ENCODE data around the gene PARD3B.

Gene PARD3B

GRCh38 chr2:204583773-204584172, 38.5 kb downstream of the PARD3B start:
- DNase-seq (ENCODE audit: low read depth in 2 of 2) = no peak

- no peak for DNase-seq (ENCODE audit: low read depth in 2 of 2)
Measured at GRCh38 chr2:204585930-204586329, 40.7 kb downstream of the PARD3B start.

- no peak for DNase-seq (ENCODE audit: low read depth in 2 of 2)
Measured at GRCh38 chr2:204586444-204587180, 41.3 kb downstream of the PARD3B start.

- no peak for DNase-seq (ENCODE audit: low read depth in 2 of 2)
Measured at GRCh38 chr2:204590063-204590462, 44.8 kb downstream of the PARD3B start.

- DNase-seq (ENCODE audit: low read depth in 2 of 2) = no peak
Measured at GRCh38 chr2:204591225-204591624, 46.0 kb downstream of the PARD3B start.

GRCh38 chr2:204604061-204604460, 58.8 kb downstream of the PARD3B start:
- DNase-seq (ENCODE audit: low read depth in 2 of 2) = no peak

GRCh38 chr2:204608237-204608939, 63.1 kb downstream of the PARD3B start:
- no peak for DNase-seq (ENCODE audit: low read depth in 2 of 2)

GRCh38 chr2:204611017-204611631, 65.8 kb downstream of the PARD3B start:
- DNase-seq (ENCODE audit: low read depth in 2 of 2) = no peak

- no peak for DNase-seq (ENCODE audit: low read depth in 2 of 2)
Measured at GRCh38 chr2:204611764-204612163, 66.5 kb downstream of the PARD3B start.

GRCh38 chr2:204613635-204614034, 68.4 kb downstream of the PARD3B start:
- DNase-seq (ENCODE audit: low read depth in 2 of 2) = no peak

- no peak for DNase-seq (ENCODE audit: low read depth in 2 of 2)
Measured at GRCh38 chr2:204615456-204615855, 70.2 kb downstream of the PARD3B start.

- no peak for DNase-seq (ENCODE audit: low read depth in 2 of 2)
Measured at GRCh38 chr2:204625135-204625534, 79.9 kb downstream of the PARD3B start.

GRCh38 chr2:204628926-204629712, 83.8 kb downstream of the PARD3B start:
- no peak for DNase-seq (ENCODE audit: low read depth in 2 of 2)

GRCh38 chr2:204632410-204632809, 87.1 kb downstream of the PARD3B start:
- DNase-seq (ENCODE audit: low read depth in 2 of 2) = no peak

- no peak for DNase-seq (ENCODE audit: low read depth in 2 of 2)
Measured at GRCh38 chr2:204634564-204634963, 89.3 kb downstream of the PARD3B start.

- no peak for DNase-seq (ENCODE audit: low read depth in 2 of 2)
Measured at GRCh38 chr2:204635478-204635877, 90.2 kb downstream of the PARD3B start.

GRCh38 chr2:204638471-204639194, 93.4 kb downstream of the PARD3B start:
- DNase-seq (ENCODE audit: low read depth in 2 of 2) = no peak

- no peak for DNase-seq (ENCODE audit: low read depth in 2 of 2)
Measured at GRCh38 chr2:204643326-204643725, 98.1 kb downstream of the PARD3B start.

- no peak for DNase-seq (ENCODE audit: low read depth in 2 of 2)
Measured at GRCh38 chr2:204645018-204645773, 99.9 kb downstream of the PARD3B start.

GRCh38 chr2:204647626-204648025, 102.4 kb downstream of the PARD3B start:
- no peak for DNase-seq (ENCODE audit: low read depth in 2 of 2)

GRCh38 chr2:204650611-204651010, 105.3 kb downstream of the PARD3B start:
- DNase-seq (ENCODE audit: low read depth in 2 of 2) = no peak
